SK-N-SH treated with all-trans-retinoic acid at 6 μM for 48 hours (cell line): ENCODE data around the gene LAMA5.

ENCODE experiments used
- ATAC-seq: fragments of 200-7000 bp; cut with Tn5 transposase; 3 replicates; pipeline ENCODE4 v1.9.1; 2020; ENCODE audit warnings: mild to moderate bottlenecking, moderate library complexity
- ARNTL ChIP-seq: fragments of 450-650 bp; formaldehyde crosslinking; IDR thresholded peaks from 2 replicates; pipeline ENCODE4 v1.5.0; 2020; ENCODE audit warnings: low read depth, mild to moderate bottlenecking, moderate library complexity, borderline replicate concordance
- BACH2 ChIP-seq: fragments of 250-450 bp; sonication (Bioruptor Pico); IDR thresholded peaks from 2 replicates; pipeline ENCODE4 v1.9.0; 2021; ENCODE audit warnings: mild to moderate bottlenecking, borderline replicate concordance
- CSDC2 ChIP-seq: fragments of 250-450 bp; sonication (Bioruptor Pico); IDR thresholded peaks from 2 replicates; pipeline ENCODE4 v1.5.0; 2020; ENCODE audit warnings: mild to moderate bottlenecking, moderate library complexity
- CSRNP3 ChIP-seq: fragments of 250-450 bp; sonication (Bioruptor Pico); IDR thresholded peaks from 2 replicates; pipeline ENCODE4 v1.5.1; 2021; ENCODE audit warnings: mild to moderate bottlenecking, moderate library complexity
- ESRRG ChIP-seq: fragments of 250-450 bp; sonication (Bioruptor Pico); IDR thresholded peaks from 2 replicates; pipeline ENCODE4 v1.6.1; 2021; ENCODE audit warnings: mild to moderate bottlenecking
- GLIS3 ChIP-seq: fragments of 250-450 bp; sonication (Bioruptor Pico); IDR thresholded peaks from 2 replicates; pipeline ENCODE4 v1.5.0; 2020; ENCODE audit warnings: mild to moderate bottlenecking, moderate library complexity
- ISL1 ChIP-seq: fragments of 250-450 bp; sonication (Bioruptor Pico); IDR thresholded peaks from 2 replicates; pipeline ENCODE4 v2.1.2; 2022; ENCODE audit warnings: mild to moderate bottlenecking, moderate library complexity
- OSR1 ChIP-seq: fragments of 250-450 bp; sonication (Bioruptor Pico); IDR thresholded peaks from 2 replicates; pipeline ENCODE4 v1.8.0; 2022; ENCODE audit warnings: moderate library complexity, mild to moderate bottlenecking, inconsistent platforms
- POU6F1 ChIP-seq: fragments of 250-450 bp; sonication (Bioruptor Pico); IDR thresholded peaks from 2 replicates; pipeline ENCODE4 v1.8.0; 2021; ENCODE audit warnings: low read depth, mild to moderate bottlenecking, moderate library complexity, borderline replicate concordance
- RARB ChIP-seq: fragments of 250-450 bp; sonication (Bioruptor Pico); IDR thresholded peaks from 2 replicates; pipeline ENCODE4 v1.8.0; 2021; ENCODE audit warnings: mild to moderate bottlenecking, moderate library complexity
- SNAI2 ChIP-seq: fragments of 250-450 bp; sonication (Bioruptor Pico); IDR thresholded peaks from 2 replicates; pipeline ENCODE4 v1.5.0; 2020; ENCODE audit warnings: mild to moderate bottlenecking, moderate library complexity
- TCF4 ChIP-seq: fragments of 250-450 bp; sonication (Bioruptor Pico); IDR thresholded peaks from 2 replicates; pipeline ENCODE4 v1.8.0; 2021; ENCODE audit warnings: mild to moderate bottlenecking, moderate library complexity, borderline replicate concordance
- TOX ChIP-seq: fragments of 250-450 bp; sonication (Bioruptor Pico); IDR thresholded peaks from 2 replicates; pipeline ENCODE4 v1.8.0; 2021; ENCODE audit warnings: mild to moderate bottlenecking, moderate library complexity, borderline replicate concordance
- ZFP3 ChIP-seq: fragments of 250-450 bp; sonication (Bioruptor Pico); IDR thresholded peaks from 2 replicates; pipeline ENCODE4 v1.5.0; 2020; ENCODE audit warnings: mild to moderate bottlenecking, moderate library complexity
- ZFP30 ChIP-seq: fragments of 450-650 bp; formaldehyde crosslinking; IDR thresholded peaks from 2 replicates; pipeline ENCODE4 v1.5.0; 2022; ENCODE audit warnings: mild to moderate bottlenecking, moderate library complexity
- ZNF70 ChIP-seq: fragments of 450-650 bp; formaldehyde crosslinking; IDR thresholded peaks from 2 replicates; pipeline ENCODE4 v1.5.0; 2020; ENCODE audit warnings: mild to moderate bottlenecking, moderate library complexity
- ZNF8 ChIP-seq: fragments of 450-650 bp; formaldehyde crosslinking; IDR thresholded peaks from 2 replicates; pipeline ENCODE4 v1.5.0; 2020; ENCODE audit warnings: mild to moderate bottlenecking, moderate library complexity
- TF ChIP-seq, protein P1 (sequence below): fragments of 250-450 bp; sonication (Bioruptor Pico); IDR thresholded peaks from 2 replicates; pipeline ENCODE4 v1.5.0; 2020; ENCODE audit warnings: mild to moderate bottlenecking, moderate library complexity
- TF ChIP-seq, protein P2 (sequence below): fragments of 250-450 bp; sonication (Bioruptor Pico); IDR thresholded peaks from 2 replicates; pipeline ENCODE4 v1.8.0; 2020; ENCODE audit warnings: mild to moderate bottlenecking, moderate library complexity, borderline replicate concordance

LAMA5 gene

GRCh38 chr20:62346398-62347150, 20.5 kb downstream of the LAMA5 start:
- TF ChIP-seq RARB (CRISPR knock-in tag) (no peak), CSDC2 (CRISPR knock-in tag) (no peak), ARNTL (CRISPR knock-in tag) (no peak), ZNF8 (CRISPR knock-in tag) (no peak), SNAI2 (CRISPR knock-in tag) (no peak), CSRNP3 (no peak), ISL1 (CRISPR knock-in tag) (no peak), GLIS3 (CRISPR knock-in tag) (no peak), OSR1 (no peak), ZFP30 (no peak), TOX (CRISPR knock-in tag) (no peak), ZNF70 (CRISPR knock-in tag) (no peak)
- TF ChIP-seq, protein P1, sequence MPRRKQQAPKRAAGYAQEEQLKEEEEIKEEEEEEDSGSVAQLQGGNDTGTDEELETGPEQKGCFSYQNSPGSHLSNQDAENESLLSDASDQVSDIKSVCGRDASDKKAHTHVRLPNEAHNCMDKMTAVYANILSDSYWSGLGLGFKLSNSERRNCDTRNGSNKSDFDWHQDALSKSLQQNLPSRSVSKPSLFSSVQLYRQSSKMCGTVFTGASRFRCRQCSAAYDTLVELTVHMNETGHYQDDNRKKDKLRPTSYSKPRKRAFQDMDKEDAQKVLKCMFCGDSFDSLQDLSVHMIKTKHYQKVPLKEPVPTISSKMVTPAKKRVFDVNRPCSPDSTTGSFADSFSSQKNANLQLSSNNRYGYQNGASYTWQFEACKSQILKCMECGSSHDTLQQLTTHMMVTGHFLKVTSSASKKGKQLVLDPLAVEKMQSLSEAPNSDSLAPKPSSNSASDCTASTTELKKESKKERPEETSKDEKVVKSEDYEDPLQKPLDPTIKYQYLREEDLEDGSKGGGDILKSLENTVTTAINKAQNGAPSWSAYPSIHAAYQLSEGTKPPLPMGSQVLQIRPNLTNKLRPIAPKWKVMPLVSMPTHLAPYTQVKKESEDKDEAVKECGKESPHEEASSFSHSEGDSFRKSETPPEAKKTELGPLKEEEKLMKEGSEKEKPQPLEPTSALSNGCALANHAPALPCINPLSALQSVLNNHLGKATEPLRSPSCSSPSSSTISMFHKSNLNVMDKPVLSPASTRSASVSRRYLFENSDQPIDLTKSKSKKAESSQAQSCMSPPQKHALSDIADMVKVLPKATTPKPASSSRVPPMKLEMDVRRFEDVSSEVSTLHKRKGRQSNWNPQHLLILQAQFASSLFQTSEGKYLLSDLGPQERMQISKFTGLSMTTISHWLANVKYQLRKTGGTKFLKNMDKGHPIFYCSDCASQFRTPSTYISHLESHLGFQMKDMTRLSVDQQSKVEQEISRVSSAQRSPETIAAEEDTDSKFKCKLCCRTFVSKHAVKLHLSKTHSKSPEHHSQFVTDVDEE (CRISPR knock-in tag), result no peak
- TF ChIP-seq, protein P2, sequence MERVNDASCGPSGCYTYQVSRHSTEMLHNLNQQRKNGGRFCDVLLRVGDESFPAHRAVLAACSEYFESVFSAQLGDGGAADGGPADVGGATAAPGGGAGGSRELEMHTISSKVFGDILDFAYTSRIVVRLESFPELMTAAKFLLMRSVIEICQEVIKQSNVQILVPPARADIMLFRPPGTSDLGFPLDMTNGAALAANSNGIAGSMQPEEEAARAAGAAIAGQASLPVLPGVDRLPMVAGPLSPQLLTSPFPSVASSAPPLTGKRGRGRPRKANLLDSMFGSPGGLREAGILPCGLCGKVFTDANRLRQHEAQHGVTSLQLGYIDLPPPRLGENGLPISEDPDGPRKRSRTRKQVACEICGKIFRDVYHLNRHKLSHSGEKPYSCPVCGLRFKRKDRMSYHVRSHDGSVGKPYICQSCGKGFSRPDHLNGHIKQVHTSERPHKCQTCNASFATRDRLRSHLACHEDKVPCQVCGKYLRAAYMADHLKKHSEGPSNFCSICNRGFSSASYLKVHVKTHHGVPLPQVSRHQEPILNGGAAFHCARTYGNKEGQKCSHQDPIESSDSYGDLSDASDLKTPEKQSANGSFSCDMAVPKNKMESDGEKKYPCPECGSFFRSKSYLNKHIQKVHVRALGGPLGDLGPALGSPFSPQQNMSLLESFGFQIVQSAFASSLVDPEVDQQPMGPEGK (CRISPR knock-in tag), result no peak
- ATAC-seq, result no peak

DNA sequence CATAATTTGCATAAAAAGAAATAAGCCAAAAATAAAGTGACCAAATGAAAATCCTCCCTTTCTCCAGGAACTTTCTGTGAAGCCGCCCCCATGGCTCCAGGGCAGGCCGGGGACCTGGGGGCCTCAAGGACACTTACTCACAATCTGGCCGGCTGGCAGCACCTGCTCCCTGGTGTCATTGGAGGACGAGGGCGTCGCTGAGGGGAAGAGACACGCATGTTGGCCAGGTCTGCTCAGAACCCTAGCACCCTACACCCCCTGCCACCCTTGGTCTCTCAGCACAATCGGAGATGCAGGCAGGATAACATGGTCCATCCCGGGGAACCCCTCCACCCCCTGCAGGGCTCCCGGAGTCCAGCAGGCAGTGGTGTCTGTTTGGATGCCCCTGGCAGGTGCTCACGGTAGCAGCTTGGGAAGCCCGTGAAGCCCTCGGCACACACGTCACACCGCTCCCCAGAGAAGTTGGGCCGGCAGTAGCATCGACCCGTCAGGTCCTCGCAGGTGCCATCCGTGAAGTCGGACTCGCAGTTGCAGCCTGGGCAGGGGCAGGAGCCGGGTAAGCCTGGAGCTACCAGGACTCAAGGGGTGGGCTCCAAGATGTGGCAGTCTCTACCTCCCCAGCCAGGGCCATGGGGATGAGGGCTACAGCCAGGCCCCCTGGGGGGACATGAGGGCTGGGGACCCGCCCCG, 21.3 kb downstream of the LAMA5 start:
- no peak for ATAC-seq
- TF ChIP-seq BACH2, result no peak
- TF ChIP-seq CSDC2 (CRISPR knock-in tag), result no peak
- no peak for TF ChIP-seq SNAI2 (CRISPR knock-in tag)

- TF ChIP-seq TCF4 (CRISPR knock-in tag), result no peak
- TF ChIP-seq ISL1 (CRISPR knock-in tag), result no peak
- TF ChIP-seq TOX (CRISPR knock-in tag), result no peak
- ATAC-seq, result no peak
Observed at GRCh38 chr20:62344782-62345181, 22.3 kb downstream of the LAMA5 start.

- ATAC-seq, result no peak
- TF ChIP-seq ZNF70 (CRISPR knock-in tag), result no peak
- no peak for TF ChIP-seq SNAI2 (CRISPR knock-in tag)
- no peak for TF ChIP-seq BACH2
- TF ChIP-seq POU6F1 (CRISPR knock-in tag), result no peak
- TF ChIP-seq TCF4 (CRISPR knock-in tag), result no peak
- TF ChIP-seq ESRRG (CRISPR knock-in tag), result no peak
- TF ChIP-seq ZNF8 (CRISPR knock-in tag), result no peak
- no peak for TF ChIP-seq TOX (CRISPR knock-in tag)
- no peak for TF ChIP-seq ZFP3 (CRISPR knock-in tag)
Observed at GRCh38 chr20:62344092-62344491, 23.0 kb downstream of the LAMA5 start.
